B cell (primary cell): Measurements from ENCODE around the gene DGKZ. TPM values are rescaled to one million over a fixed set of nuclear protein-coding genes. Genes with fewer than 3 reads are reported as not detected.

Experiments
- ATAC-seq: fragments of 200-7000 bp; cut with Tn5 transposase; one replicate; pipeline ENCODE4 v1.10.0; 2021; ENCODE audit warnings: low read depth, mild to moderate bottlenecking, moderate number of reproducible peaks, moderate library complexity
- CTCF ChIA-PET: fragments of 350-600 bp; sonication (Branson Sonifier 250); formaldehyde crosslinking; loops from one replicate; lab custom pipeline; 2021; ENCODE audit warnings: antibody characterized with exemption, inconsistent platforms; lab: Charles Lee
- POLR2A ChIA-PET: fragments of 350-600 bp; sonication (Branson Sonifier 250); formaldehyde crosslinking; loops from one replicate; lab custom pipeline; 2021; ENCODE audit warnings: antibody characterized with exemption; lab: Charles Lee
- DNase-seq: peaks from one replicate; pipeline ENCODE4 v3.0.0; 2013
- H2AFZ ChIP-seq: 2 replicates; pipeline ENCODE4 v1.6.1; 2012; ENCODE audit warnings: mild to moderate bottlenecking, low read depth, low read length; ENCODE audit not compliant: insufficient read depth, poor library complexity, severe bottlenecking
- H3K27ac ChIP-seq, 2 donors: 1 replicate in 1 of 2; 2 replicates in 1 of 2; pipeline ENCODE4 v1.5.1; 2012 to 2013; ENCODE audit warnings: low read length in 2 of 2, mild to moderate bottlenecking in 2 of 2, moderate library complexity in 1 of 2
- H3K27me3 ChIP-seq, 4 experiments: fragments of 200-600 bp in 1 of 4; sonication (generic) in 1 of 4; replicated peaks in 1 of 4; 1 replicate in 2 of 4; 2 replicates in 2 of 4; pipeline versions ENCODE4 v1.6.1 to v1.7.0; 2013 to 2016; ENCODE audit warnings: low read length in 3 of 4, mild to moderate bottlenecking in 2 of 4, mixed read lengths in 1 of 4, moderate library complexity in 1 of 4; ENCODE audit not compliant: insufficient read depth in 4 of 4, control insufficient read depth in 3 of 4; ENCODE audit errors: control extremely low read depth in 1 of 4
- H3K36me3 ChIP-seq, 2 experiments: replicated peaks in 1 of 2; 1 replicate in 1 of 2; 2 replicates in 1 of 2; pipeline versions ENCODE4 v1.6.1 to v1.7.1; 2013; ENCODE audit warnings: low read length in 1 of 2; ENCODE audit not compliant: insufficient read depth in 2 of 2, control insufficient read depth in 1 of 2; ENCODE audit errors: control extremely low read depth in 1 of 2, extremely low read depth in 1 of 2
- H3K4me1 ChIP-seq, 2 donors: fragments of 200-600 bp in 1 of 2; sonication (generic) in 1 of 2; 1 replicate in 1 of 2; 2 replicates in 1 of 2; pipeline versions ENCODE4 v1.5.1 to v1.6.1; 2013 to 2017; ENCODE audit warnings: low read length in 2 of 2; ENCODE audit not compliant: control insufficient read depth in 2 of 2, insufficient read depth in 2 of 2
- H3K4me2 ChIP-seq: replicated peaks from 2 replicates; pipeline ENCODE3; 2012; ENCODE audit warnings: mild to moderate bottlenecking, low read depth, low read length; ENCODE audit not compliant: poor library complexity, severe bottlenecking
- H3K4me3 ChIP-seq, 5 experiments: fragments of 200-600 bp in 1 of 5; sonication (generic) in 1 of 5; 1 replicate in 3 of 5; 2 replicates in 2 of 5; pipeline versions ENCODE4 v1.5.1 to v1.7.0; 2011 to 2016; ENCODE audit warnings: low read length in 4 of 5, mild to moderate bottlenecking in 4 of 5, low read depth in 2 of 5, control low read depth in 1 of 5, moderate library complexity in 1 of 5; ENCODE audit not compliant: insufficient read depth in 1 of 5; ENCODE audit errors: control extremely low read depth in 1 of 5, extremely low read depth in 1 of 5
- H3K79me2 ChIP-seq: fragments of 200-600 bp; sonication (generic); one replicate; pipeline ENCODE4 v1.6.0; 2016; ENCODE audit warnings: low read length; ENCODE audit not compliant: control insufficient read depth, insufficient read depth
- H3K9ac ChIP-seq: fragments of 200-600 bp; sonication (generic); 2 replicates; pipeline ENCODE4 v1.6.1; 2017; ENCODE audit warnings: mild to moderate bottlenecking, low read length, moderate library complexity
- H3K9me3 ChIP-seq, 3 donors: one replicate each; pipeline versions ENCODE4 v1.6.1 to v1.7.1; 2013; ENCODE audit warnings: low read length in 2 of 3; ENCODE audit not compliant: control insufficient read depth in 2 of 3, insufficient read depth in 1 of 3; ENCODE audit errors: control extremely low read depth in 1 of 3
- H4K20me1 ChIP-seq: 2 replicates; pipeline ENCODE4 v1.6.0; 2012; ENCODE audit warnings: mild to moderate bottlenecking, low read length; ENCODE audit not compliant: insufficient read depth, control insufficient read depth, poor library complexity, severe bottlenecking
- H3K27ac Mint-ChIP-seq: one replicate; pipeline ENCODE4 v1.8.0; 2021; ENCODE audit warnings: mixed read lengths
- H3K27me3 Mint-ChIP-seq: one replicate; pipeline ENCODE4 v1.8.0; 2021; ENCODE audit warnings: mixed read lengths
- H3K4me1 Mint-ChIP-seq: one replicate; pipeline ENCODE4 v1.8.0; 2021; ENCODE audit warnings: mixed read lengths
- H3K4me3 Mint-ChIP-seq: one replicate; pipeline ENCODE4 v1.8.0; 2021; ENCODE audit warnings: mixed read lengths
- H3K9me3 Mint-ChIP-seq: one replicate; pipeline ENCODE4 v1.8.0; 2022; ENCODE audit warnings: mixed read lengths; ENCODE audit not compliant: insufficient read depth
- EZH2 ChIP-seq: IDR thresholded peaks from 2 replicates; pipeline ENCODE4 v1.6.1; 2012; ENCODE audit warnings: borderline replicate concordance, low read depth, mild to moderate bottlenecking, moderate library complexity, low read length; ENCODE audit not compliant: insufficient read depth, poor library complexity, severe bottlenecking
- WGBS: methylation state at CpG from one replicate; pipeline ENCODE4 v1.1.5; 2013; ENCODE audit warnings: missing lambda C conversion rate; ENCODE audit not compliant: insufficient coverage; 5-methylcytosine and 5-hydroxymethylcytosine counted together
- intact Hi-C: fragments of 100-400 bp; cut with micrococcal nuclease; formaldehyde crosslinking; loops from one replicate; pipeline ENCODE4 v1.10.0; 2022
- polyA plus RNA-seq: library from polyadenylated mRNA; depleted of rRNA; stranded (reverse); fragments of >200 nt; gene quantifications from 2 replicates; pipeline ENCODE4 v1.2.3, GENCODE V29; 2012
- total RNA-seq, 2 donors: library from RNA; stranded (reverse); fragments of 120-200 nt in 1 of 2; gene quantifications; 1 replicate in 1 of 2; 2 replicates in 1 of 2; pipeline versions ENCODE4 v1.2.3 to v1.2.4, GENCODE V29; 2013 to 2022
- TF ChIP-seq, protein P1 (sequence below): fragments of 200-600 bp; IDR thresholded peaks from one replicate; pipeline ENCODE4 v1.8.0; 2022; ENCODE audit warnings: antibody characterized with exemption, mild to moderate bottlenecking

DGKZ gene
- total and polyA plus RNA-seq, 2 donors (not counting 1 experiment from before 2014, with no cell fraction given) = 56.6 to 79.5 TPM

DNA sequence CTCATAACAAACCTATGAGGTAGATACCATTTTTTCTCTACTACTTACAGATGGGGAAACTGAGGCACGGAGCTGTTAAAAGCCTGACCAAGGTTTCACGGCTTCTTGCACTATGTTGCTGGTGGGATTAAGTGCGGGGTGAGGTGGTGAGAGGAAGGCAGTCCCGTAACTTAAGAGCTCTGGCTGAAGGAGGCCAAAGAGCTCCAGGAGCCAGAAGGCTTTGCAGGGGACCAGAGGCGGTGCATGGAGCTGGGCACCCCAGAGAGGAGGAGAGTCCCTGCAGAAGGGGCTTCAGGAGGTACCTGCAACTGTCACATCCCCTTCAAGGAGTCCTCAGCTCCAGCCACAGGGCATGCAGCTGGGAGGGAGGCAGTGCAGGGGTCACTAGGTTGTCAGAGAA, 40.2 kb downstream of the DGKZ start:
- DNase-seq (no peak), ATAC-seq (no peak)
- Histone ChIP-seq H3K9me3 (peaks cover 0 to 37% (median 0%) of the 10 kb centered on the region in 3 donors), H3K79me2 (no peaks in the 10 kb centered on the region), H3K4me3 (no peak overlapping the region), H3K27me3 (peaks cover 0 to 92% (median 54%) of the 10 kb centered on the region in 4 experiments), H3K4me1 (peaks cover 26 to 40% of the 10 kb centered on the region in 2 donors), H2AFZ (no peak overlapping the region), H3K36me3 (no peaks in the 10 kb centered on the region), H3K27ac (no peak overlapping the region), H4K20me1 (peaks cover 11% of the 10 kb centered on the region), H3K4me2 (no peak overlapping the region), H3K9ac (no peak overlapping the region)
- intact Hi-C loops = no loop called here
- 93% methylated on average over 5 of the region's 5 CpGs for WGBS
- CTCF ChIA-PET = interaction anchor here (1.8 to 2.3 kb wide), 2 partner anchors 19 to 144 kb away, joined by 5 to 10 read pairs; no protein-coding TSS in a partner anchor
- TF ChIP-seq EZH2 = no peak
- TF ChIP-seq, protein P1, sequence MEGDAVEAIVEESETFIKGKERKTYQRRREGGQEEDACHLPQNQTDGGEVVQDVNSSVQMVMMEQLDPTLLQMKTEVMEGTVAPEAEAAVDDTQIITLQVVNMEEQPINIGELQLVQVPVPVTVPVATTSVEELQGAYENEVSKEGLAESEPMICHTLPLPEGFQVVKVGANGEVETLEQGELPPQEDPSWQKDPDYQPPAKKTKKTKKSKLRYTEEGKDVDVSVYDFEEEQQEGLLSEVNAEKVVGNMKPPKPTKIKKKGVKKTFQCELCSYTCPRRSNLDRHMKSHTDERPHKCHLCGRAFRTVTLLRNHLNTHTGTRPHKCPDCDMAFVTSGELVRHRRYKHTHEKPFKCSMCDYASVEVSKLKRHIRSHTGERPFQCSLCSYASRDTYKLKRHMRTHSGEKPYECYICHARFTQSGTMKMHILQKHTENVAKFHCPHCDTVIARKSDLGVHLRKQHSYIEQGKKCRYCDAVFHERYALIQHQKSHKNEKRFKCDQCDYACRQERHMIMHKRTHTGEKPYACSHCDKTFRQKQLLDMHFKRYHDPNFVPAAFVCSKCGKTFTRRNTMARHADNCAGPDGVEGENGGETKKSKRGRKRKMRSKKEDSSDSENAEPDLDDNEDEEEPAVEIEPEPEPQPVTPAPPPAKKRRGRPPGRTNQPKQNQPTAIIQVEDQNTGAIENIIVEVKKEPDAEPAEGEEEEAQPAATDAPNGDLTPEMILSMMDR = no peak
- Mint-ChIP-seq H3K9me3 (no peaks in the 10 kb centered on the region), H3K27ac (no peak overlapping the region), H3K4me1 (peaks cover 11% of the 10 kb centered on the region), H3K27me3 (peaks cover 58% of the 10 kb centered on the region), H3K4me3 (no peak overlapping the region)
- POLR2A ChIA-PET = no interaction called here

DNA sequence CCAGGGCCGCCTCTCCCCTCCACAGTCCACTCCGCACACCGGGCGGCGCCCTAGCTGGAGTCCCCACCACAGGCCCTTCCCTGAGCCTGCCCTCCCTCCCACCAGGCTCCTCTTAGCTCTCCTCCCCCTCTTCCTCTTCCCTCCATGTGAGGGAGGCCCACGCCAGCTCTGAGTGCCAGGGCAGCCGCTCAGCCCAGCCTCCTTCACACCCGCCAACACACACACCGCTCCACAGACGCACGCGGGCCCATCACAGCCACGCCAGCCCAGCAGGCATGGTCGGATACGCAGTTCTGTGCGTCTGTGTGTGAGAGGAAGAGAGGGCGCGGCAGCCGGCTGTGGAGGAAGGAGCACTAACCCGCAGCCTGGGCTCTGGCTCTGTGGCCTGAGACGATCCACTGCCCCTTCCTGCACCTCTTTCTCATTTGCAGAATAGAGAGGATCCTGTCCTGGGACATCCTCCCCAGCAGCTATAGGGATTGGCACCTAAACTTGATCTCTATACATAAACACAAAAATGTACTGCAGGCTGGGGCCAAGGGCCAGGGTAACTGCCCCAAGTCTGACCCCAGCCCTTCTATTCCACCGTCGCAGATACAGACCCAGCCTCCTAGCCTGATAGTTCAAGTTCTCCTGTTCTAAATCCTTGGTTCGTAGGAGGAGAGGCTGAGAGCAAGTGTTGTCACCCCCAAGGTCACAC, 40.8 kb downstream of the DGKZ start:
- ATAC-seq = no peak
- Histone ChIP-seq H3K9me3 (peaks cover 0 to 39% (median 0%) of the 10 kb centered on the region in 3 donors), H3K36me3 (no peaks in the 10 kb centered on the region), H3K27ac (no peak overlapping the region), H3K9ac (no peak overlapping the region), H3K4me1 (peaks cover 26 to 40% of the 10 kb centered on the region in 2 donors), H3K27me3 (peaks cover 0 to 92% (median 50%) of the 10 kb centered on the region in 4 experiments), H3K79me2 (no peaks in the 10 kb centered on the region), H2AFZ (no peak overlapping the region), H3K4me3 (no peak overlapping the region), H3K4me2 (no peak overlapping the region), H4K20me1 (peaks cover 18% of the 10 kb centered on the region)
- Mint-ChIP-seq H3K27ac (no peak overlapping the region), H3K4me3 (no peak overlapping the region), H3K27me3 (peaks cover 63% of the 10 kb centered on the region), H3K9me3 (no peaks in the 10 kb centered on the region), H3K4me1 (peaks cover 18% of the 10 kb centered on the region)
- WGBS = 7% methylated on average over 21 of the region's 24 CpGs
- intact Hi-C loops = loop anchor here (2.0 kb wide), 1 partner anchor 151 kb away; no protein-coding TSS in a partner anchor
- TF ChIP-seq, protein P1 = no peak
- no peak for TF ChIP-seq EZH2
- no peak for DNase-seq
- POLR2A ChIA-PET = no interaction called here
- CTCF ChIA-PET = interaction anchor here (1.0 to 2.3 kb wide), 4 partner anchors 10 to 242 kb away, joined by 3 to 10 read pairs (median 4); no protein-coding TSS in a partner anchor
